Nephron (organoid): ENCODE measurements around the gene SLIT1.
"Not testable (repeated sequence)": the region's sequence is repeated elsewhere in the genome, so short reads cannot be mapped to it uniquely, and the experiment has no call there.

ENCODE experiments used
- H3K27ac Mint-ChIP-seq, 3 experiments: 2 replicates each; pipeline ENCODE4 v1.8.0; 2020; ENCODE audit warnings: mixed read lengths in 3 of 3, mild to moderate bottlenecking in 2 of 3, moderate library complexity in 1 of 3
- H3K27me3 Mint-ChIP-seq: 2 replicates; pipeline ENCODE4 v1.8.0; 2021; ENCODE audit warnings: low read depth, mild to moderate bottlenecking, moderate library complexity, mixed read lengths
- H3K36me3 Mint-ChIP-seq: 2 replicates; pipeline ENCODE4 v1.8.0; 2020; ENCODE audit warnings: low read depth, mixed read lengths
- H3K4me1 Mint-ChIP-seq: 2 replicates; pipeline ENCODE4 v1.8.0; 2020; ENCODE audit warnings: mixed read lengths
- H3K4me3 Mint-ChIP-seq, 3 experiments: 2 replicates each; pipeline ENCODE4 v1.8.0; 2020; ENCODE audit warnings: mild to moderate bottlenecking in 3 of 3, mixed read lengths in 3 of 3, moderate library complexity in 2 of 3
- H3K9me3 Mint-ChIP-seq: 2 replicates; pipeline ENCODE4 v1.8.0; 2020; ENCODE audit warnings: mixed read lengths
- TF ChIP-seq, protein P1 (sequence below), 3 experiments: fragments of 200-600 bp; sonication (generic); IDR thresholded peaks; one replicate each; pipeline ENCODE4 v1.5.0; 2021; ENCODE audit warnings: antibody characterized with exemption in 3 of 3; ENCODE audit not compliant: unreplicated experiment in 3 of 3

Gene SLIT1

DNA sequence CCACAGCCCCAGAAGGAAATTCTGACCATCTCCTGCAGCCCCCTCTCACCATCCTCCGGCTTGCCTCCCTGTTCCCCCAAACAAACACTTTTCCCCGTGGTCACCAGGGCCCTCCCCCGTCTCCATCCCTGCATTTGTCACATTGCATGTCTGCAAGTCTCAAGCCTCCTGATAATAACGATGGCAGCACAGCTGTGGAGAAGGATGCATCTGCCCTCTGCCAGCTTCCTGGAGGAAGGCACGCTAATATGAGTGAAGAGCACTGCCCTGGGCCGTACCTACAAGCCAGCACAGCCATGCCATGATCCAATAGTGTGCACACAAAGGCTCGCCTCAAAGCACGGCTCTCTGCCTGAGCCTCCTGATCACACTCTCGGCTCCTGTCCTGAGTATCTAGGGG lies 98.5 kb downstream of the SLIT1 start:
- Mint-ChIP-seq H3K27me3 (peaks cover 42% of the 10 kb centered on the region), H3K4me3 (no peak overlapping the region), H3K36me3 (no peaks in the 10 kb centered on the region), H3K27ac (no peak overlapping the region), H3K9me3 (no peaks in the 10 kb centered on the region), H3K4me1 (no peaks in the 10 kb centered on the region)
- TF ChIP-seq, protein P1, sequence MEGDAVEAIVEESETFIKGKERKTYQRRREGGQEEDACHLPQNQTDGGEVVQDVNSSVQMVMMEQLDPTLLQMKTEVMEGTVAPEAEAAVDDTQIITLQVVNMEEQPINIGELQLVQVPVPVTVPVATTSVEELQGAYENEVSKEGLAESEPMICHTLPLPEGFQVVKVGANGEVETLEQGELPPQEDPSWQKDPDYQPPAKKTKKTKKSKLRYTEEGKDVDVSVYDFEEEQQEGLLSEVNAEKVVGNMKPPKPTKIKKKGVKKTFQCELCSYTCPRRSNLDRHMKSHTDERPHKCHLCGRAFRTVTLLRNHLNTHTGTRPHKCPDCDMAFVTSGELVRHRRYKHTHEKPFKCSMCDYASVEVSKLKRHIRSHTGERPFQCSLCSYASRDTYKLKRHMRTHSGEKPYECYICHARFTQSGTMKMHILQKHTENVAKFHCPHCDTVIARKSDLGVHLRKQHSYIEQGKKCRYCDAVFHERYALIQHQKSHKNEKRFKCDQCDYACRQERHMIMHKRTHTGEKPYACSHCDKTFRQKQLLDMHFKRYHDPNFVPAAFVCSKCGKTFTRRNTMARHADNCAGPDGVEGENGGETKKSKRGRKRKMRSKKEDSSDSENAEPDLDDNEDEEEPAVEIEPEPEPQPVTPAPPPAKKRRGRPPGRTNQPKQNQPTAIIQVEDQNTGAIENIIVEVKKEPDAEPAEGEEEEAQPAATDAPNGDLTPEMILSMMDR (IDR thresholded peaks at IDR 0.05; ENCODE audit: unreplicated experiment in 3 of 3): no peak

DNA sequence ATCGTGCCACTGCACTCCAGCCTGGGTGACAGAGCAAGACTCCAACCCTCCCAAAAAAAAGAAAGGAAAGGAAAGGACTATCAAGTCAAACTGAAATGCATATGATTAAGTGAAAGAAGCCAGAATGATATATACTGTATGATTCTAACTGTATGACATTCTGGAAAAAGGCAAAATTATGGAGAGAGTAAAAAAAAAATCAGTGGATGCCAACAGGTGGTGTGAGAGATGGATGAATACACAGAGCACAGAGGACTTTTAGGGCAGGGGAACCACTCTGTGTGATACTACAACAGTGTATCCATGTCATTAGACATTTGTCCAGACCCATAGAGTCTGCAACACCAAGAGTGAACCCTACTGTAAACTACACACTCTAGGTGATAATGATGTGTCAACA lies 99.2 kb downstream of the SLIT1 start:
- Mint-ChIP-seq H3K36me3 (no peaks in the 10 kb centered on the region), H3K9me3 (no peaks in the 10 kb centered on the region)

DNA sequence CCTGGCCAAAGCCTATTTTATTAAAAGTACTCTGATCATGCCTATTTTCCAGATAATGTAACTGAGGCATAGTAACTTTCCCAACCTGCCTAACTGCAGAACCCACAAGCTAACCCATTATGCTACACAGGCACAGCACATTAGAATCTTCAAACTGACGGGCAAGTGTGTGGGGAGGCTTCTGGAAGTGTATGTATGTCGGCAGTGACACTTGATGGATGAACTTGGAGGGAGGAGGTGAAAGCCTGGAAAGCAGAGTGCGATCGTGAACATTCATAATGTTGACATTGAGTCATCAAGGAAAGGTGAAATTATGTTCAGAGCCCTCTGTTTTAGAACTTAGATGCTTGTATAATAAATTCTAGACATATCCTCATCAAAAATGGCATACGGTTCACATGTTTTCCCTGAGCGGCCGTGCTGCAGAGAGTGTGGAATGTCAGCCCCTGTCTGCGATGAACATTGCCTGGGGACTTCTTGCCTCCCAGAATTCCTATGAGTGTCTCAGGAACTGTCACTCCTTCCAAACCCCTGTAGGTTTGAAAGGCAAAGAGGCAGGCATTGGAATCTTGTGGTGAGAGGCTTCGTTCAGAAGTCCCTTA lies 102.4 kb downstream of the SLIT1 start:
- H3K27ac Mint-ChIP-seq: no peak overlapping the region
- peaks cover 22% of the 10 kb centered on the region for H3K27me3 Mint-ChIP-seq

More for the DNA sequence above, 99.2 kb downstream of the SLIT1 start:
- no peak overlapping the region for H3K27ac Mint-ChIP-seq
- H3K27me3 Mint-ChIP-seq: peaks cover 42% of the 10 kb centered on the region
- TF ChIP-seq, protein P1 (IDR thresholded peaks at IDR 0.05; ENCODE audit: unreplicated experiment in 3 of 3): no peak
- no peak overlapping the region for H3K4me3 Mint-ChIP-seq
- H3K4me1 Mint-ChIP-seq: no peaks in the 10 kb centered on the region

DNA sequence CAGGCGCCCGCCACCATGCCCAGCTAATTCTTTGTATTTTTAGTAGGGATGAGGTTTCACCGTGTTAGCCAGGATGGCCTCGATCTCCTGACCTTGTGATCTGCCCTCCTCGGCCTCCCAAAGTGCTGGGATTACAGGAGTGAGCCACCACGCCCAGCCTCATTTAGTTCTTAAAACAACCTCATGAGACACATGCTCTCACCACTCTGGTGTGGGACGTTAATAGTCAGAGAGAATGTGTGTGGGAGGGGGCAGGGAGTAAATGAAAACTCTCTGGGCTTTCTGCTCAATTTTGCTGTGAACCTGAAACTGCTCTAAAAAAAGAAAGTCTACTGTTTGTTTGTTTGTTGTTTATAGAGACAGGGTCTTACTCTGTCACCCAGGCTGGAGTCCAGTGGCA lies 103.2 kb downstream of the SLIT1 start:
- H3K27ac Mint-ChIP-seq, H3K4me3 Mint-ChIP-seq, H3K9me3 Mint-ChIP-seq, H3K4me1 Mint-ChIP-seq, H3K36me3 Mint-ChIP-seq: not testable (repeated sequence)
- H3K27me3 Mint-ChIP-seq: peaks cover 19% of the 10 kb centered on the region

More for the DNA sequence above, 102.4 kb downstream of the SLIT1 start:
- TF ChIP-seq, protein P1 (IDR thresholded peaks at IDR 0.05; ENCODE audit: unreplicated experiment in 3 of 3): no peak
- no peaks in the 10 kb centered on the region for H3K4me1 Mint-ChIP-seq
- no peak overlapping the region for H3K4me3 Mint-ChIP-seq
- no peaks in the 10 kb centered on the region for H3K36me3 Mint-ChIP-seq
- no peaks in the 10 kb centered on the region for H3K9me3 Mint-ChIP-seq

DNA sequence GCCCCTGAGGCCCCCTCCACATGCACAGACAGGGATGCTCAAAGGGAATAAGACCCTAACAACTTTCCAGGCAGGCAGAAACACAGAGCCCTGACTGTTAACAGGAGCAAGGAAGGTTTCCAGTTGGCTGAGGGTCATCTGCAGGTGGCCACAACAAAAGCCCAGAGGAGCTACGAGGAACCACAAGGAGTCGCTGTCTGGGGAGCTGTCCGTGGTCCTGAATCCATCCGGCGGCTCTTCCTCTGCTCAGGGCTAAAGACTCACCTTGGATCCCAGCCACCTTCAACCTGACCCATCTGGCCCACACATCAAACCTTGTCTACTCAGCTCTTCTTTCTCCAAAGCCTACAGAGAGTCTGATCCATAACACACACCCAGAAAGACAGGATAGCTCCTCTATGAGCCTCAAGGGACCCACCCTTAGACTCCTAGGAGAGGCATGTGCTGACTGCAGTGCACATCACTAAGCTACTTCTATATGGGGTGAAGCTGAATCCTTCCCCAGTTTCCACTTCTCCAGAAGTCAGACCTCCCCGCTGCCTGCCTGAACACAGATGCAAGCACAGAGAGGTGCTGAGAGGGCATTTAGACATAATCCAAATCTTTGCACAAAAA lies 104.0 kb downstream of the SLIT1 start:
- Mint-ChIP-seq H3K27ac (no peak overlapping the region), H3K9me3 (no peaks in the 10 kb centered on the region)

DNA sequence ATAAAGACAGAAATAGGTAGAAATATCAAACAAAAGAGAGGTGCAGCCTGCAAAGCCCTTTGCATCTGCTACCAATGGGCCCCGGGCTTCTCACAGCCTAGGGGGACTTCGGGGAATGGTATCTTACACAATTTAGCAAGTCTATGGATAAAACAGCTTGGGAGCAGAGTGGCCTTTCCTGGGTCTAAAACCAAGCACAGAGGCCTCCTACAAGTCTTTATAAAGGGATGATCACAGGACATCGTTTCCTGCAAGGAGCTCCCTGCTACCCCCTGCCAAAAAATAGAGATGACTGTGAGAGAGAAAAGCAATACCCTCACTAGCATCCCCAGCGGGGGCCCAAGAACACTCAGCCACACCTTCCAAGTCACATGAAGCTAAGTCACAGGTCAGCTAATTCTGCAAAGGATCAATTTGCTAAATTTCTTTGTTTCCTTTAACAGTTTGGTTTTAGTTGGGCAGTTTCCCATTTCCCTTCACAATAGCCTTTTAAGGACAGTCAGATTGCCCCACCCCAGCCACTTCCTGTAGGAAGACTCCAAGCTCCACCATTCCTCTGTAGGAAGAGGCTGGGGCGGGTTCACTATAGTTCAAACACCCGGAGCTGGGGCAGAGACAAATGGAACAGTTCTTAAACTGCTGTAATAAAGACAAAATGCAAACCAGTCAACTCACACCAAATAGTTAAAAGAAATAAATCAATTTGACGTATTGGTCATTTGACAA lies 105.5 kb downstream of the SLIT1 start:
- H3K27me3 Mint-ChIP-seq: peaks cover 10% of the 10 kb centered on the region

More for the DNA sequence above, 104.0 kb downstream of the SLIT1 start:
- H3K36me3 Mint-ChIP-seq: no peaks in the 10 kb centered on the region
- no peak overlapping the region for H3K4me3 Mint-ChIP-seq
- no peaks in the 10 kb centered on the region for H3K4me1 Mint-ChIP-seq
- H3K27me3 Mint-ChIP-seq: peaks cover 17% of the 10 kb centered on the region
- TF ChIP-seq, protein P1 (IDR thresholded peaks at IDR 0.05; ENCODE audit: unreplicated experiment in 3 of 3): peak; percentile 73 to 89 (median 75)

More for the DNA sequence above, 105.5 kb downstream of the SLIT1 start:
- H3K36me3 Mint-ChIP-seq: no peaks in the 10 kb centered on the region
- TF ChIP-seq, protein P1 (IDR thresholded peaks at IDR 0.05; ENCODE audit: unreplicated experiment in 3 of 3): no peak
- no peaks in the 10 kb centered on the region for H3K4me1 Mint-ChIP-seq
- no peak overlapping the region for H3K27ac Mint-ChIP-seq
- no peak overlapping the region for H3K4me3 Mint-ChIP-seq
- no peaks in the 10 kb centered on the region for H3K9me3 Mint-ChIP-seq
